Left hindlimb (tissue), 1 donor: ENCODE data around the gene SPG11.

Experiments used
- DNase-seq: peaks from one replicate; pipeline ENCODE4 v3.0.0-alpha.2; 2018

SPG11 gene

GRCh38 chr15:44516436-44516835 lies 147.0 kb downstream of the SPG11 start:
- no peak for DNase-seq
